ENCODE results near the gene KATNAL1. TPM values are rescaled to one million over a fixed set of nuclear protein-coding genes. Genes with fewer than 3 reads are reported as not detected.

KATNAL1 gene
- total RNA-seq, 1 experiment from 2014 or later = 11.2 TPM

DNA sequence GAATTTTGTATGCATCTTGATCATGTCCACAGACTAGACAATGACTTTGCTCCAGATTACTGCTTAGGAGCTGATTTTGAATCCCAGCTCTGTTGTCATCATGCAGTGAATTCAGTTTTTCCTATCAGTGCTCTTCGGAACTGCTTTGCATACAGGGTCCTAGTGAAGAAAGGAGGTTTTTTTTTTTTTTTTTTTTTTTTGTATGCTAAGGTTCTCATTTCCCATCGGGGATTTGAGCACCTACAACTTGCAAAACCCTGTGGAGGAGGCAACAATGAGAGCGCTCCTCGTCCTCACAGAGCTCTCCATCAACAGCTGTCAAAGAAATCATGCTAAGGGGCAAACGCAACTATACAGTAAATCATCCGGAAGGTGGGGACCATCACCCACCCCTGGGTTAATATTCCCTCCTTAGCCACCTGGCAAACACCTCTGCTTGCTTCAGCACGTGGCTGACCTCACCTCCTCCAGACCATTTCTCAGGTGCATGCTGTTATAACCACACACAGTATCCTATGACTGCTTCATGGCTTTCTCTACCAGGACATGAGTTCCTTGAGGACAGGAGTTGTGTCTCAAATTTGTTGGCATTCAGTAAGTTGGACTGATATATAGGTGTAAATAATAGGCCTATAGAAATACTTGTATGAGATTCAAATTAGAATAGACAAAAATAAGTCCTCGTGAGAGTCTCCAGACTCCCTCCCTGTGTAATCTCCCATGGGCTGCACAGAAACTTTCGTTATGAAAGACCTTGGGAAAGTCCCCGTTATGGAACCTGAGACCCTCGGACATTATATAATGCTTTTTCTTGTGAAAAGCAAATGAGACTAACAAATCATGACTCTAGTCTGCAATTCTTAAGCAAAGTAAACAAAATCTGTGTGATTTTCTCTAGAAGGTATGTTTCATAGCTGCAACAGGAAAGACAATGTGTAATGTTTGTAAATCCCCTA is 113.8 kb downstream of the KATNAL1 start:
- Histone ChIP-seq H3K56ac (ENCODE audit: insufficient read length, low read depth, low read length) (no peak overlapping the region), H2BK12ac (ENCODE audit: insufficient read length, low read depth, low read length) (no peak overlapping the region), H2BK15ac (ENCODE audit: low read depth, low read length) (no peak overlapping the region), H3K23ac (ENCODE audit: insufficient read length, low read depth, low read length) (no peak overlapping the region), H3K79me2 (ENCODE audit: insufficient read depth, low read length) (no peaks in the 10 kb centered on the region), H3K4me1 (ENCODE audit: insufficient read depth, low read length) (no peaks in the 10 kb centered on the region), H3K27ac (ENCODE audit: insufficient read length, low read depth, low read length) (no peak overlapping the region), H4K91ac (ENCODE audit: insufficient read length, low read depth, low read length) (no peak overlapping the region), H3K4me2 (ENCODE audit: insufficient read depth, insufficient read length, low read length) (no peak overlapping the region), H4K5ac (ENCODE audit: insufficient read length, low read depth, low read length) (no peak overlapping the region), H2BK120ac (ENCODE audit: low read depth, low read length, poor library complexity, severe bottlenecking) (no peak overlapping the region), H3K9ac (ENCODE audit: extremely low read depth, insufficient read length, low read length) (no peak overlapping the region), H4K8ac (replicated peaks; ENCODE audit: insufficient read length, low read depth, low read length) (no peak overlapping the region), H3K9me3 (ENCODE audit: control insufficient read depth, low read depth, low read length) (no peaks in the 10 kb centered on the region), H2BK5ac (ENCODE audit: insufficient read length, low read length) (no peak overlapping the region), H2AK5ac (ENCODE audit: insufficient read length, low read length) (no peak overlapping the region), H2BK20ac (ENCODE audit: low read depth, low read length, poor library complexity, severe bottlenecking) (no peak overlapping the region), H3T11ph (ENCODE audit: low read length) (no peak overlapping the region), H3K23me2 (ENCODE audit: insufficient read length, low read depth, low read length, poor library complexity, severe bottlenecking) (no peaks in the 10 kb centered on the region), H3K27me3 (ENCODE audit: insufficient read depth, low read length) (no peaks in the 10 kb centered on the region), H2AFZ (ENCODE audit: low read length) (no peak overlapping the region), H4K20me1 (ENCODE audit: control insufficient read depth, insufficient read depth, insufficient read length) (no peaks in the 10 kb centered on the region), H3K14ac (ENCODE audit: insufficient read depth, low read length) (no peak overlapping the region), H3K18ac (ENCODE audit: insufficient read length, low read depth, low read length) (no peak overlapping the region), H3K4ac (ENCODE audit: low read depth, low read length) (no peak overlapping the region), H3K79me1 (ENCODE audit: insufficient read depth, low read depth, low read length, poor library complexity, severe bottlenecking) (no peaks in the 10 kb centered on the region)
- no peaks in the 10 kb centered on the region for H3K9me3 Mint-ChIP-seq
- WGBS (ENCODE audit: extremely low coverage, insufficient read length, low lambda C conversion rate) = no CpG with 5 or more reads among the region's 11 CpGs
- TF ChIP-seq, protein P1, sequence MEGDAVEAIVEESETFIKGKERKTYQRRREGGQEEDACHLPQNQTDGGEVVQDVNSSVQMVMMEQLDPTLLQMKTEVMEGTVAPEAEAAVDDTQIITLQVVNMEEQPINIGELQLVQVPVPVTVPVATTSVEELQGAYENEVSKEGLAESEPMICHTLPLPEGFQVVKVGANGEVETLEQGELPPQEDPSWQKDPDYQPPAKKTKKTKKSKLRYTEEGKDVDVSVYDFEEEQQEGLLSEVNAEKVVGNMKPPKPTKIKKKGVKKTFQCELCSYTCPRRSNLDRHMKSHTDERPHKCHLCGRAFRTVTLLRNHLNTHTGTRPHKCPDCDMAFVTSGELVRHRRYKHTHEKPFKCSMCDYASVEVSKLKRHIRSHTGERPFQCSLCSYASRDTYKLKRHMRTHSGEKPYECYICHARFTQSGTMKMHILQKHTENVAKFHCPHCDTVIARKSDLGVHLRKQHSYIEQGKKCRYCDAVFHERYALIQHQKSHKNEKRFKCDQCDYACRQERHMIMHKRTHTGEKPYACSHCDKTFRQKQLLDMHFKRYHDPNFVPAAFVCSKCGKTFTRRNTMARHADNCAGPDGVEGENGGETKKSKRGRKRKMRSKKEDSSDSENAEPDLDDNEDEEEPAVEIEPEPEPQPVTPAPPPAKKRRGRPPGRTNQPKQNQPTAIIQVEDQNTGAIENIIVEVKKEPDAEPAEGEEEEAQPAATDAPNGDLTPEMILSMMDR (conservative IDR thresholded peaks at IDR 0.05) = no peak
- H3K27me3 Mint-ChIP-seq (ENCODE audit: low read depth) = no peaks in the 10 kb centered on the region
- no peak overlapping the region; a peak in 1 of 7 replicates for H3K27ac Mint-ChIP-seq
- no peak for DNase-seq
- no peak overlapping the region for H3K4me3 Mint-ChIP-seq
- no peaks in the 10 kb centered on the region; a peak in 1 of 7 replicates for H3K36me3 Mint-ChIP-seq (ENCODE audit: insufficient read depth in 1 of 3, low read depth in 3 of 3)
- peaks cover 18 to 19% of the 10 kb centered on the region in 2 experiments for H3K4me1 Mint-ChIP-seq
